Thoracic aorta (tissue), 2 donors: ENCODE measurements around the gene RAB9B. TPM values are rescaled to one million over a fixed set of nuclear protein-coding genes. Genes with fewer than 3 reads are reported as not detected.
"Not testable (repeated sequence)": the region's sequence is repeated elsewhere in the genome, so short reads cannot be mapped to it uniquely, and the experiment has no call there.

Source experiments
- ATAC-seq: fragments of 150-250 bp; one replicate; pipeline ENCODE4 v1.8.0; 2017; ENCODE audit warnings: low read depth; ENCODE audit not compliant: insufficient number of reproducible peaks, low FRiP score
- DNase-seq: peaks from one replicate; pipeline ENCODE4 v3.0.0-alpha.2; 2020; ENCODE audit warnings: low spot score
- H3K27ac ChIP-seq, 2 donors: fragments of 200-600 bp; sonication (generic); 1 replicate in 1 of 2; 2 replicates in 1 of 2; pipeline ENCODE4 v1.5.1; 2016; ENCODE audit warnings: mild to moderate bottlenecking in 2 of 2, moderate library complexity in 2 of 2
- H3K27me3 ChIP-seq: fragments of 200-600 bp; sonication (generic); replicated peaks from 2 replicates; pipeline ENCODE4 v1.6.0; 2016; ENCODE audit warnings: mild to moderate bottlenecking; ENCODE audit not compliant: insufficient read depth
- H3K36me3 ChIP-seq: fragments of 200-600 bp; sonication (generic); one replicate; pipeline ENCODE4 v1.5.1; 2016
- H3K4me1 ChIP-seq, 2 donors: fragments of 200-600 bp; sonication (generic); 1 replicate in 1 of 2; 2 replicates in 1 of 2; pipeline versions ENCODE4 v1.5.1 to v1.6.0; 2016; ENCODE audit warnings: low read depth in 2 of 2, mild to moderate bottlenecking in 1 of 2; ENCODE audit not compliant: control insufficient read depth in 1 of 2
- H3K4me3 ChIP-seq: fragments of 200-600 bp; sonication (generic); 2 replicates; pipeline ENCODE4 v1.5.1; 2016; ENCODE audit warnings: mild to moderate bottlenecking
- H3K9me3 ChIP-seq: fragments of 200-600 bp; sonication (generic); 2 replicates; pipeline ENCODE4 v1.5.1; 2016
- total RNA-seq, 2 donors: library from RNA; depleted of rRNA; stranded (reverse); fragments of >200 nt; gene quantifications; one replicate each; pipeline versions ENCODE4 v1.1.0 to v1.2.3, GENCODE V29; 2016
- TF ChIP-seq, protein P1 (sequence below): fragments of 200-600 bp; sonication (generic); IDR thresholded peaks from one replicate; pipeline ENCODE4 v1.5.1; 2019; ENCODE audit warnings: antibody characterized with exemption

RAB9B gene
- total RNA-seq, 2 donors from 2014 or later: 6.8 to 7.7 TPM

DNA sequence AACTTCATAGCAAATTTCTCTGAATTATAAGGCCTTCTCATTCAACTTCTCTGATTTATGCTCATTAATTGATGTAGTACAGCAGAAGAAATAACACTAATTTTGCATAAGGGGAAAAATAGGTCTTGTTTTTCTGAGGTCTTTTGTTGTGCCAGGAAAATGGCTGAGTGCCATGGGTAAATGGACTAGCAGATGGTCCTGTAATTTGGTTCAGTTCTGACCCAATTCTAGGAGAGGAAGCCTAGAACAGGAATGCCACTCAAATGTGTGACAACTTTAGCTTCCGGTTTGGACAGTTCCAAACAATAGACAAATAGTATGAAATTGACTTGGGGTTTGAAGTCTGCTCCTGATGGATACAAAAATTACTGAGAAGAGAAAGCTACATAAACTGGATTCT, 6.2 kb downstream of the RAB9B start:
- H3K36me3 ChIP-seq: no peaks in the 10 kb centered on the region
- no peak overlapping the region for H3K27ac ChIP-seq
- no peaks in the 10 kb centered on the region for H3K9me3 ChIP-seq
- DNase-seq (no peak), ATAC-seq (no peak)
- TF ChIP-seq, protein P1, sequence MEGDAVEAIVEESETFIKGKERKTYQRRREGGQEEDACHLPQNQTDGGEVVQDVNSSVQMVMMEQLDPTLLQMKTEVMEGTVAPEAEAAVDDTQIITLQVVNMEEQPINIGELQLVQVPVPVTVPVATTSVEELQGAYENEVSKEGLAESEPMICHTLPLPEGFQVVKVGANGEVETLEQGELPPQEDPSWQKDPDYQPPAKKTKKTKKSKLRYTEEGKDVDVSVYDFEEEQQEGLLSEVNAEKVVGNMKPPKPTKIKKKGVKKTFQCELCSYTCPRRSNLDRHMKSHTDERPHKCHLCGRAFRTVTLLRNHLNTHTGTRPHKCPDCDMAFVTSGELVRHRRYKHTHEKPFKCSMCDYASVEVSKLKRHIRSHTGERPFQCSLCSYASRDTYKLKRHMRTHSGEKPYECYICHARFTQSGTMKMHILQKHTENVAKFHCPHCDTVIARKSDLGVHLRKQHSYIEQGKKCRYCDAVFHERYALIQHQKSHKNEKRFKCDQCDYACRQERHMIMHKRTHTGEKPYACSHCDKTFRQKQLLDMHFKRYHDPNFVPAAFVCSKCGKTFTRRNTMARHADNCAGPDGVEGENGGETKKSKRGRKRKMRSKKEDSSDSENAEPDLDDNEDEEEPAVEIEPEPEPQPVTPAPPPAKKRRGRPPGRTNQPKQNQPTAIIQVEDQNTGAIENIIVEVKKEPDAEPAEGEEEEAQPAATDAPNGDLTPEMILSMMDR: no peak
- no peaks in the 10 kb centered on the region for H3K27me3 ChIP-seq
- no peak overlapping the region for H3K4me3 ChIP-seq
- peaks cover 0 to 10% of the 10 kb centered on the region in 2 donors for H3K4me1 ChIP-seq

DNA sequence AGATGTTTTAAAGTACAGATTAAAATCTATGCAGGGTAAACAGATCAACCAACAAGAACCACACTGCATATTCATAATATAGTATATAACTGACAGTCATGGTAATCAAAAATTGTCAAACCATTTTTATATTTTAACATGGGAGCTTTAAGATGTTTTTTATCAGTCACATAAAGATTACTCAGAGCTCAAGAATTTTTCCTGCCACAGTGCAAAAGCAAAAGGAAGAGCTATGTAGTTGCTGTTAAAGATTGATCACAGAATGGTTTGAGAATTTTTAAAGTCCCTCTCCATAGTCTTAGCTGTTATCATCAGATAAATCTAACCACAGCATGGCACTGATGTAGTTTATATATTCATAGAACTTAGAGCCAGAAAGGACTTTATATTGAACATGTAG, 8.5 kb downstream of the RAB9B start:
- H3K4me1 ChIP-seq: no peaks in the 10 kb centered on the region
- no peak overlapping the region for H3K27ac ChIP-seq
- TF ChIP-seq, protein P1: no peak
- H3K4me3 ChIP-seq: no peak overlapping the region
- no peaks in the 10 kb centered on the region for H3K9me3 ChIP-seq
- H3K36me3 ChIP-seq: no peaks in the 10 kb centered on the region
- DNase-seq: no peak
- H3K27me3 ChIP-seq: no peaks in the 10 kb centered on the region
- no peak for ATAC-seq

DNA sequence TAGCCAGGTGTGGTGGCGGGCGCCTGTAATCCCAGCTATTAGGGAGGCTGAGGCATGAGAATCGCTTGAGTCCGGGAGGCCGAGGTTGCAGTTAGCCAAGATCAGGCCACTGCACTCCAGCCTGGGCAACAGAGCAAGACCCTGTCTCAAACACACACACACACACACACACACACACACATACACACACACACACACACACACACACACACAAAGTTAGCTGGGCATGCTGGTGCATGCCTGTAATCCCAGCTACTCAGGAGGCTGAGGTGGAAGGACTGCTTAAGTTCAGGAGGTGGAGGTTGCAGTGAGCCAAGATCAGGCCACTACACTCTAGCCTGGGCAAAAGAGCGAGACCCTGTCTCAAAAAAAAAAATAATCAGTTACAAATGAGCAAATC, 11.3 kb downstream of the RAB9B start:
- H3K4me1 ChIP-seq, H3K36me3 ChIP-seq, H3K27me3 ChIP-seq, ATAC-seq, H3K9me3 ChIP-seq, DNase-seq, H3K27ac ChIP-seq, H3K4me3 ChIP-seq: not testable (repeated sequence)

DNA sequence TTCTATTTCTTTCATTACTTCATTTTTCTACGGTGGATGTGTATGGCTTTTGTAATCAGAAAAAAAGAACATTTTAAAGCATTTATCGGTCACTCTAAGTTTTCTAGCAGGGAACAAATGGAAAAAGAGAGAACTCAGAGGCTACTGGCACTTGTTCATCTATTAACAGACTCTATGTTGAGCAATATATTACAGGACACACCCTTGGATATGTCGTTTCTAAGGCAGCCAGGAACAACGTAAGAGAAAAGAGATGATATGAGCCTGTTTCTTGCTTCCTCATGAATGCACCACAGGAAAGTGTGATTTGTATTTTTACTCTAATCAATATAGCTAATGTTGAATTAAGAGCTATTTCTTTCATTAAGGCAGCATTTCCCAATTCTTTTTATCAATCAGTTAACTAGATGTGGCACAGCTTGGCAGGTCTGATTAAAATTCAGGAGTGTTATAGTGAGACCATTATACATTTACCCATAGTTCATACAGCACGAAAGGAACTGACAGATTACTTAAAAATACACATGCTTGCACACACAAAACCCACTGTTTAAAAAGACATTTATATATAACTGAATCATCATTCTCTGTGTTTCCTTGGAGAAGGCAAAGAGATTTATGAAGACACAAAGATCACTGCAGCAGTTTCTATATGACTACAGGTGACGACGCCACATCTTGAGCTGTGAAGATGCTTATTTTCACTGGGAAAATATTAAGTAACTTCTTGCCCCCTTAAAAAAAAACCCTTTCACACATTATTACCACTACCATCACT, 13.0 kb downstream of the RAB9B start:
- no peaks in the 10 kb centered on the region for H3K36me3 ChIP-seq
- no peaks in the 10 kb centered on the region for H3K27me3 ChIP-seq
- no peaks in the 10 kb centered on the region for H3K9me3 ChIP-seq
- no peaks in the 10 kb centered on the region for H3K4me1 ChIP-seq
- TF ChIP-seq, protein P1: no peak
- H3K4me3 ChIP-seq: no peak overlapping the region
- DNase-seq (no peak), ATAC-seq (no peak)
- H3K27ac ChIP-seq: no peak overlapping the region

DNA sequence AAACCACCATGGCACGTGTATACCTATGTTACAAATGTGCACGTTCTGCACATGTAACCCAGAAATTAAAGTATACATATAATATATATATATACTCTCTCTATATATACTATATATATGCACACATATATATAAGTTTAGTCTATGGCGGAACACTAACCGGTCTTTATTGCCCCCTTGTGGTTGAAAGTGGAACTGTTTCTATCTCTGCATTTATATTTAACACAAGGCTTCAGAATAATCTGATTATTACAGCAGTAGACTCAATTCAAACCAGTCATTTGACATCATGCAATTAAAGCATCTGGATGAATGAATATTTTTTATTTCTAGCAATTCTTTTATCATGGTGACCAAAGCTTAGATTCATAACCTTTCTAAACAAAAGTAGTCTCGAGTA, 14.6 kb downstream of the RAB9B start:
- ATAC-seq (no peak), DNase-seq (no peak)
- H3K4me1 ChIP-seq: no peaks in the 10 kb centered on the region
- TF ChIP-seq, protein P1: peak; percentile 75
- no peak overlapping the region for H3K4me3 ChIP-seq
- H3K9me3 ChIP-seq: no peaks in the 10 kb centered on the region
- no peaks in the 10 kb centered on the region for H3K36me3 ChIP-seq
- H3K27ac ChIP-seq: no peak overlapping the region
- no peaks in the 10 kb centered on the region for H3K27me3 ChIP-seq

DNA sequence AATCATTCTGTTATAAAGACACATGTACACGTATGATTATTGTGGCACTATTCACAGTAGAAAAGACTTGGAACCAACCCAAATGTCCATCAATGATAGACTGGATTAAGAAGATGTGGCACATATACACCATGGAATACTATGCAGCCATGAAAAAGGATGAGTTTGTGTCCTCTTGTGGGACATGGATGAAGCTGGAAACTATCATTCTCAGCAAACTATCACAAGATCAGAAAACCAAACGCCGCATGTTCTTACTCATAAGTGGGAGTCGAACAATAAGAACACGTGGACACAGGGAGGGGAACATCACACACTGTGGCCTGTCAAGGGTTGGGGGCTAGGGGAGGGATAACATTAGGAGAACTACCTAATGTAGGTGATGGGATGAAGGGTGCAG, 15.0 kb downstream of the RAB9B start:
- not testable (repeated sequence) for H3K27me3 ChIP-seq, H3K4me3 ChIP-seq, H3K9me3 ChIP-seq, H3K36me3 ChIP-seq, ATAC-seq, H3K4me1 ChIP-seq, DNase-seq, H3K27ac ChIP-seq
